Activated naive CD4-positive, alpha-beta T cell treated with anti-CD3 and anti-CD28 coated beads, Interleukin-2, amount 10 ng/mL, durations not matched to agents 7 days and 5 days (primary cell): ENCODE results near the gene NRG3.

Experiments used
- CTCF ChIA-PET: fragments of 350-600 bp; sonication (Branson Sonifier 250); formaldehyde crosslinking; loops from one replicate; lab custom pipeline; 2021; ENCODE audit warnings: antibody characterized with exemption; lab: Charles Lee
- DNase-seq: peaks from one replicate; pipeline ENCODE4 v3.0.0-alpha.2; 2020
- H3K27ac Mint-ChIP-seq: one replicate; pipeline ENCODE4 v1.8.0; 2021; ENCODE audit warnings: mild to moderate bottlenecking, moderate library complexity, mixed read lengths
- H3K27me3 Mint-ChIP-seq: one replicate; pipeline ENCODE4 v1.8.0; 2021; ENCODE audit warnings: mild to moderate bottlenecking, mixed read lengths
- H3K36me3 Mint-ChIP-seq: one replicate; pipeline ENCODE4 v1.8.0; 2021; ENCODE audit warnings: mixed read lengths
- H3K4me1 Mint-ChIP-seq: one replicate; pipeline ENCODE4 v1.8.0; 2021; ENCODE audit warnings: mixed read lengths
- H3K4me3 Mint-ChIP-seq: one replicate; pipeline ENCODE4 v1.8.0; 2021; ENCODE audit warnings: mild to moderate bottlenecking, moderate library complexity, mixed read lengths
- H3K9me3 Mint-ChIP-seq: one replicate; pipeline ENCODE4 v1.8.0; 2021; ENCODE audit warnings: mixed read lengths

NRG3 gene

DNA sequence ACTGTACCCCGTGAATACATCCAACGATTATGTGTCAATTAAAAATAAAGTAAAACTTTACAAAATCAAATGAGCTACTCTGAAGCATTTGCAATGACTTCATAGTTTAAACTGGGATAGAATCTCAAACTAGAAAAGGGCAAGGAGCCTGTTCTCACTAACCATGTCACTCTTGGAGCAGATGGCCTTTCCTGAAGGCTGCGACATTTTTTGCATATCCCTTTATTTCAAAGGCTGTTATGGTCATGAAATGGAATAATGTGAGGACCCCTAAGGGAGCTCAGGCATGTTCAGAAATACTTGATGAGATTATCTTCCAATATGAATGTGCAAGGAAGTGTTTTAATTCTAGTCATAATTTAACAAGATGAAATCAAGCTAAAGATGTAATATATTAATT is 679.4 kb downstream of the NRG3 start:
- Mint-ChIP-seq H3K4me3 (no peak overlapping the region), H3K27me3 (no peaks in the 10 kb centered on the region), H3K36me3 (no peaks in the 10 kb centered on the region), H3K4me1 (no peaks in the 10 kb centered on the region), H3K27ac (no peak overlapping the region), H3K9me3 (no peaks in the 10 kb centered on the region)
- CTCF ChIA-PET = no interaction called here
- no peak for DNase-seq

DNA sequence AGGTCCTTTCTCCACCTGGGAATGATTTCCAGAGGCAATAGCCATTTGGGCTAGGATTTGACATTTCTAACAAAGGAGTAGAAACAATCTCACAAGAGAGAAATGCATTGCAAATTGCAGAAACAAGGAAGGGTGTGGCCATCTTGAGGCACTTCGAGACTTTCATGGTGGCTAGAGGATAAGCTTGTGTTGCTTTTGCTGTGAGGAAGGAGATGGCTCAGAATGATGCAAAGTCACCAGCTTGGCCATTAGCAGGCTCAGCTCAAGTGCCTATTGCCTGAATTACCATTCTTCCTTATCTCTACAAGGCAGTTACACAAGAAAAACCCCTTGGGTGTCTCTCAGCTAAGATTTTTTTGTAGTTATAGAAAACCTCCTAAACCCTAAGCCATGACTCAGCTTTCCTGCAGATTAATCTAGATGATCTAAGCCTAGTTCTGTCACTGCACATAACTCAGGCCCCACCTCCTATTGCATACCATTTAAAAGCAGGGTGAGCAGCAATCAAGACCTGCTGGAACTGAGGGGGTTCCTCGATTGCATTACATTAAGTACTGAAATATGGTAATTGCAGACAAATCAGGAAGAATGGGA is 683.1 kb downstream of the NRG3 start:
- Mint-ChIP-seq H3K4me1 (no peaks in the 10 kb centered on the region), H3K27ac (no peak overlapping the region), H3K4me3 (no peak overlapping the region), H3K36me3 (no peaks in the 10 kb centered on the region), H3K9me3 (peaks cover 3% of the 10 kb centered on the region), H3K27me3 (no peaks in the 10 kb centered on the region)
- DNase-seq = no peak
- CTCF ChIA-PET = no interaction called here

DNA sequence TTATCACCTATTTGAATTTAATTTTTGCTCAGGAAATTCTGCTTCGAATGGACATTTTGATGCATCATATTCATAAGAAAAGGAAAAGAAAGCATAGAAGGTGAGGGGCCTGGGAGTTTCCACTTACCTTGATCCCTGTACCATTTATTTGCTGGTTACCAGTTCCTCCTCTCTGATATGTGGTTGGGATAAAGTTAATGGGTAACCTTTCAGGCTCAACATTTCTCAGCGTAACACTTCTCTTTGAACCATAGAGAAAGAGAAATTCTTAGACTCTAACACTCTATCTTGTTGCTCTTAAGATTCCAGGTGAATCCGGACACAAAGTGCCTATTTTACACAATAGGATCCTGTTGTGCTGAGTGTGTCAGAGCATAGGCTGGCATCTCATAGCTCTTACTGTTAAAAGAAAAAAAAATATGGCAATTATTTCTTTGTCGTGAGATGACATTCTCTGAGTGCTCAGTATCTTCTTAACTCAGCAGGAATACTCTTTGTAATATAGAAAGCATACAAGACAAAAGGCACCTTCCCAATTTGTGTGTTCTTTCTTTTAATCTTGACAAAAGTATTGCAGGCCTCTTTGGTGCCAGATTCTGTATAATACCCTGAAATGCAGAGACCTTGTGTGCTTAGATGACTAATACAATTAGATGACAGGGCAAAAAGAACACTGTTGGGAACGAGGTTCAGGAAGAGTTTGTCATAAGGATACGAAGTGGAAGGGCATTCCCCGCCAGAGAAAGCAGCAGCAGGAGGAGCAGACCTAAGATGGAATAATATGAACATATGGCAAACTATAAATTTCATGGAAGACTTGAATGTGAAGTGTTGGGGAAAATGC is 689.6 kb downstream of the NRG3 start:
- Mint-ChIP-seq H3K9me3 (peaks cover 8% of the 10 kb centered on the region), H3K4me1 (no peaks in the 10 kb centered on the region), H3K36me3 (no peaks in the 10 kb centered on the region), H3K27ac (no peak overlapping the region), H3K4me3 (no peak overlapping the region), H3K27me3 (no peaks in the 10 kb centered on the region)
- CTCF ChIA-PET = no interaction called here
- DNase-seq = no peak

- H3K27me3 Mint-ChIP-seq = no peaks in the 10 kb centered on the region
- H3K9me3 Mint-ChIP-seq = peaks cover 8% of the 10 kb centered on the region
- no peak overlapping the region for H3K4me3 Mint-ChIP-seq
- H3K4me1 Mint-ChIP-seq = no peaks in the 10 kb centered on the region
- H3K36me3 Mint-ChIP-seq = no peaks in the 10 kb centered on the region
- DNase-seq = no peak
- no peak overlapping the region for H3K27ac Mint-ChIP-seq
- CTCF ChIA-PET = no interaction called here
Observed at GRCh38 chr10:82565197-82565575, 690.2 kb downstream of the NRG3 start.

DNA sequence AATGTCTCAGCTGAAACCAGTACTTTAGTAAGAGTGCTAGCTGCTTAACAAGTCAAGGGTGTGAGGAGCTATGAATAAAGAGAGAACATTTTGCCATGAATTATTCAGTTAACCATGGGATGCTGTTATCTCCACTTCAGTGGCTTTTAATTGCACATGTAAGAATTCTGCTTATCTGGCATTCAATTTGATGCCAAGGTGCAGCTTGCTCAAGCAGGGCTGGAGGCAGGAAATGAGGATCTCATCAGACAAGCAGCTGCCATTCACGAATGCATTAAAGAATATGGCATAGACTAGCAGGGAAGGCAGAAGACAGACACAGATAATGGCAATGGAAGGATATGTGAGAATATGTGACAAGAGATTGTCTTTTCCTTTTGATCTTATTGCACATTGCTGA is 697.8 kb downstream of the NRG3 start:
- no peaks in the 10 kb centered on the region for H3K4me1 Mint-ChIP-seq
- DNase-seq = no peak
- CTCF ChIA-PET = no interaction called here
- no peaks in the 10 kb centered on the region for H3K36me3 Mint-ChIP-seq
- no peak overlapping the region for H3K27ac Mint-ChIP-seq
- no peak overlapping the region for H3K4me3 Mint-ChIP-seq
- no peaks in the 10 kb centered on the region for H3K27me3 Mint-ChIP-seq
- H3K9me3 Mint-ChIP-seq = peaks cover 4% of the 10 kb centered on the region

GRCh38 chr10:82574081-82574480 is 699.1 kb downstream of the NRG3 start:
- H3K9me3 Mint-ChIP-seq = no peaks in the 10 kb centered on the region
- no peaks in the 10 kb centered on the region for H3K36me3 Mint-ChIP-seq
- CTCF ChIA-PET = no interaction called here
- no peaks in the 10 kb centered on the region for H3K27me3 Mint-ChIP-seq
- no peak for DNase-seq
- no peak overlapping the region for H3K27ac Mint-ChIP-seq
- no peak overlapping the region for H3K4me3 Mint-ChIP-seq
- no peaks in the 10 kb centered on the region for H3K4me1 Mint-ChIP-seq

- Mint-ChIP-seq H3K4me1 (no peaks in the 10 kb centered on the region), H3K9me3 (no peaks in the 10 kb centered on the region), H3K27ac (no peak overlapping the region), H3K4me3 (no peak overlapping the region), H3K36me3 (no peaks in the 10 kb centered on the region), H3K27me3 (no peaks in the 10 kb centered on the region)
- no peak for DNase-seq
- CTCF ChIA-PET = no interaction called here
Observed at GRCh38 chr10:82575318-82575717, 700.3 kb downstream of the NRG3 start.

DNA sequence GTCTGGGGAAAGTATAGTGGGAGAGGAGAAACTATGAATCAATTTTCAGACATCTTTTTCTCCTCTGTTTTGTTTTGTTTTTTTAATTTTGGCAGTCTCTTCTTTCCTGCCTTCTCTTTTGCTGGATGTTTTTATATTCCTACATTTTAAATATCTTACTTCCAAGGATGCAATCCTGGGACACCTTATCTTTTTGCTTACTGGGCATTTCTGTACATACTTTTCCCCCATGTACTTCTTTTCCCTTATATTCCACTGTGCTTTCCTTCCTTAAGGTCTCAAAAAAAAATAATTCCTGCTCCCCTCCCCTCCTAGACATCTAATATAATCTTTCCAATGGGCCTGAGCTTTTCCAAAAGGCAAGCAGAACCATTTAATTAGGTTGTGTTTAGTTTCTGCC is 701.1 kb downstream of the NRG3 start:
- H3K27me3 Mint-ChIP-seq = no peaks in the 10 kb centered on the region
- H3K36me3 Mint-ChIP-seq = no peaks in the 10 kb centered on the region
- H3K4me1 Mint-ChIP-seq = no peaks in the 10 kb centered on the region
- CTCF ChIA-PET = no interaction called here
- no peak overlapping the region for H3K27ac Mint-ChIP-seq
- no peak overlapping the region for H3K4me3 Mint-ChIP-seq
- no peaks in the 10 kb centered on the region for H3K9me3 Mint-ChIP-seq
- DNase-seq = no peak

GRCh38 chr10:82581940-82582339 is 706.9 kb downstream of the NRG3 start:
- DNase-seq = no peak
- Mint-ChIP-seq H3K4me3 (no peak overlapping the region), H3K9me3 (no peaks in the 10 kb centered on the region), H3K27ac (no peak overlapping the region), H3K27me3 (no peaks in the 10 kb centered on the region), H3K36me3 (no peaks in the 10 kb centered on the region), H3K4me1 (no peaks in the 10 kb centered on the region)
- CTCF ChIA-PET = no interaction called here

- no peak for DNase-seq
- Mint-ChIP-seq H3K4me3 (no peak overlapping the region), H3K27me3 (no peaks in the 10 kb centered on the region), H3K4me1 (no peaks in the 10 kb centered on the region), H3K36me3 (no peaks in the 10 kb centered on the region), H3K9me3 (peaks cover 2% of the 10 kb centered on the region), H3K27ac (no peak overlapping the region)
- CTCF ChIA-PET = no interaction called here
Observed at GRCh38 chr10:82591421-82591820, 716.4 kb downstream of the NRG3 start.

GRCh38 chr10:82597840-82598239 is 722.8 kb downstream of the NRG3 start:
- H3K9me3 Mint-ChIP-seq = peaks cover 3% of the 10 kb centered on the region
- H3K27ac Mint-ChIP-seq = no peak overlapping the region
- H3K36me3 Mint-ChIP-seq = no peaks in the 10 kb centered on the region
- no peak overlapping the region for H3K4me3 Mint-ChIP-seq
- DNase-seq = no peak
- H3K4me1 Mint-ChIP-seq = no peaks in the 10 kb centered on the region
- no peaks in the 10 kb centered on the region for H3K27me3 Mint-ChIP-seq
- CTCF ChIA-PET = no interaction called here

GRCh38 chr10:82609845-82610244 is 734.9 kb downstream of the NRG3 start:
- H3K27me3 Mint-ChIP-seq = no peaks in the 10 kb centered on the region
- DNase-seq = no peak
- H3K36me3 Mint-ChIP-seq = no peaks in the 10 kb centered on the region
- no peaks in the 10 kb centered on the region for H3K4me1 Mint-ChIP-seq
- no peak overlapping the region for H3K27ac Mint-ChIP-seq
- peaks cover 4% of the 10 kb centered on the region for H3K9me3 Mint-ChIP-seq
- CTCF ChIA-PET = no interaction called here
- no peak overlapping the region for H3K4me3 Mint-ChIP-seq

DNA sequence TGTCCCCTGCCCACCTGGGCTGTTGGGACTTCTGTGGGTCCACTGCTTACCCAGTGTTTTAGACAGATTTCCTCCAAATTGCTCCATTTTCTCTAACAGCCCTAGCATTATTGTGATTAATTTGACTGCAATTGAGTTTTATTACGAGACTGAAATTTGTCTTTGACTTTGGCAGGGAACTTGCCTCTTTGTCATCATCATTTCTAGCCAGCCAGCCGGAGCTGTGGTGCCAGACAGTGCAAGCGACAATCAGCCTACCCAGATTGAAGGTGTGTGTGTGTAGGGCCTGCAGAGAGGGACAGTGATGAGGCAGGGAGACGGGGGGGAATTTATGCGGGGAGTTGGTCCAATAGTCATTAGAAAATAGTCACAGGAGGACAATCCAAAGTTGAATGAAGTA is 743.0 kb downstream of the NRG3 start:
- H3K27ac Mint-ChIP-seq = no peak overlapping the region
- peaks cover 3% of the 10 kb centered on the region for H3K9me3 Mint-ChIP-seq

DNA sequence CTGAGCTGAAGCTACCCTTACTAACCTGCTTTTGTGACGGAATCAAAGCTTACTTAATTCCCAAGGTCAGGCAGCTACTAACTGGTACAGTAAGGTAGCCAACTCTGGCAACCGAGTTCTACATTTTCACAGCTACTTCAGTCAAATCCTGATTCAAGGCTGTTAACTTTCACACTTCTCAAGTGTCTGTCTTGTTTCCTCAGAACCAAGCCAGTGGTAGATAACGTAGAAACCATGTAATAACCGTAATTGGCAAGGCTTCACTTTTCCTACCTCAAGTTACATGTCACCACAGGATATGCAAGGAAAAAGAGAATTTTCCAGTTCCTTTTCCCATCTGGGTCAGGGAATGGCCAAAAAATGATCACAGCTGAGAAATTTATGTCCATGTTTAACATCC is 746.7 kb downstream of the NRG3 start:
- no peak overlapping the region for H3K4me3 Mint-ChIP-seq
- no peaks in the 10 kb centered on the region for H3K4me1 Mint-ChIP-seq
- peaks cover 5% of the 10 kb centered on the region for H3K9me3 Mint-ChIP-seq
- no peaks in the 10 kb centered on the region for H3K36me3 Mint-ChIP-seq
- no peak overlapping the region for H3K27ac Mint-ChIP-seq
- CTCF ChIA-PET = no interaction called here
- no peaks in the 10 kb centered on the region for H3K27me3 Mint-ChIP-seq
- DNase-seq = no peak

More for the DNA sequence above, 743.0 kb downstream of the NRG3 start:
- no peak for DNase-seq
- Mint-ChIP-seq H3K4me1 (no peaks in the 10 kb centered on the region), H3K36me3 (no peaks in the 10 kb centered on the region), H3K27me3 (no peaks in the 10 kb centered on the region), H3K4me3 (no peak overlapping the region)
- CTCF ChIA-PET = no interaction called here

GRCh38 chr10:82622479-82622878 is 747.5 kb downstream of the NRG3 start:
- DNase-seq = no peak
- Mint-ChIP-seq H3K27ac (no peak overlapping the region), H3K27me3 (no peaks in the 10 kb centered on the region), H3K4me1 (no peaks in the 10 kb centered on the region), H3K4me3 (no peak overlapping the region), H3K36me3 (no peaks in the 10 kb centered on the region), H3K9me3 (peaks cover 2% of the 10 kb centered on the region)
- CTCF ChIA-PET = no interaction called here
